Activated CD4-positive, alpha-beta T cell treated with anti-CD3 and anti-CD28 coated beads, Interleukin-2, Interleukin-4, amounts not matched to agents 100 ng/mL and 50 ng/mL, durations not matched to agents 16 hours and 8 hours (primary cell): ENCODE measurements around the gene MVK.

Source experiments
- DNase-seq: peaks from one replicate; pipeline ENCODE4 v3.0.0-alpha.2; 2020; ENCODE audit warnings: low spot score

The MVK gene

GRCh38 chr12:109545826-109546225 is 27.8 kb upstream of the MVK start:
- DNase-seq = no peak

DNA sequence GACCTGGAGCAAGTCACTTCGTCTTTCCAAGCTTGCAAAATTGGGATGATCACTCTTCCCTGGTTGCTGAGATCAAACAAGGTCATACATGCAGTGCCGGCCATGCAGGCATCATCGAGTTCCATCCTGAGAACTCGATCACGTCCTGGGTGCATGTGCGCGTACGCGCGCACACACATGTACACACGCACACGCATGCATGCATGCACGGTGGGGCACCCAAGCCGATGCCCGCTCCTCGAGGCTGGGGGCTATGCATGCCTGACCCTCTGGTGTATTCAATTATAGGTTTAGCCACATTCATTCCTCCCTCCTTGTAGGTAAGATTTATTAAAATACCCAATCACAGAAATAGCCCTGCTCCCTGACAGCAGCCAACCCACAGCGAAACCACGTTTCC is 26.3 kb upstream of the MVK start:
- no peak for DNase-seq

- DNase-seq = no peak
These were observed 25.3 kb upstream of the MVK start for GRCh38 chr12:109548258-109548657.

GRCh38 chr12:109549613-109550270 is 23.9 kb upstream of the MVK start:
- no peak for DNase-seq

DNA sequence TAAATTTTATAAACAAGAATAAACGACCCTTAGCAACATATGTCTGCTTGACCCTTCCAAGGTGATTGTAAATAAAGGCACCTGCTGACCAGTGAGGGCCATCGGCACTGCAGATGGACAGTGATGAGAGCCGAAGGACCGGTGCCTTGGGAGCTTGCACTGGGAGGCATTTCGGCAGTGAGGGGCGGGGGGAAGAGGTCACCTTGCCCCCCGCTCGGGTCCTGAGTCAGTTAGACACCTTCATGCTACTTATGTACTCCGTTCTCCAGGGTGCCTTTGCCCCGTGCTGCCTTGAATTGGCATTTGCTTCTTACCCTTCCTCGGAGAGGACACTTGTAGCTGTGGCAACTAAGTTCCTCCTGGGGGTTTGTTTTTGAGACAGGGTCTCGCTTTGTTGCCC is 23.3 kb upstream of the MVK start:
- no peak for DNase-seq

DNA sequence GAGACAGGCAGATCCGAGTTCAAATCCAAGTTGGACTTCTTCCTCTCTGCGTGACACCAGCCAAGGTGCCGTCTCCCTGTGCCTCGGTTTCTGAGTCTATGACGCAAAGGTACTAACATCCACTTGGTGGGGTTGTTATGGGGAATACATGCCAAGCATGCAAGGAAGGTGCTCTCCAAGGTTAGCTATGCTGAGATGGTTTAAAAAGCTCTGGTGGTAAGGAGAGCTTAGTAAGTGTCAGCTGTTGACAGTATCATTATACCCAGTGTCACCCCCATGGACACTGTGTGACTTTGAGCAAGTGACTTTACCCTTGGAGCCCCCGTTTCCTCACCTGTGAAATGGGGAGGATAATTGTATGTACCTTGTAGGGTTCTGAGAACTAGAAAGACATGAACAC is 22.5 kb upstream of the MVK start:
- DNase-seq = no peak

- DNase-seq = no peak
These were observed 20.6 kb upstream of the MVK start for GRCh38 chr12:109552971-109553370.

GRCh38 chr12:109553483-109553882 is 20.1 kb upstream of the MVK start:
- DNase-seq = no peak

- DNase-seq = no peak
These were observed 19.6 kb upstream of the MVK start for GRCh38 chr12:109553906-109554500.

- no peak for DNase-seq
These were observed 18.8 kb upstream of the MVK start for GRCh38 chr12:109554761-109555160.

GRCh38 chr12:109555431-109556315 is 17.9 kb upstream of the MVK start:
- DNase-seq = no peak

GRCh38 chr12:109557200-109557599 is 16.4 kb upstream of the MVK start:
- no peak for DNase-seq

DNA sequence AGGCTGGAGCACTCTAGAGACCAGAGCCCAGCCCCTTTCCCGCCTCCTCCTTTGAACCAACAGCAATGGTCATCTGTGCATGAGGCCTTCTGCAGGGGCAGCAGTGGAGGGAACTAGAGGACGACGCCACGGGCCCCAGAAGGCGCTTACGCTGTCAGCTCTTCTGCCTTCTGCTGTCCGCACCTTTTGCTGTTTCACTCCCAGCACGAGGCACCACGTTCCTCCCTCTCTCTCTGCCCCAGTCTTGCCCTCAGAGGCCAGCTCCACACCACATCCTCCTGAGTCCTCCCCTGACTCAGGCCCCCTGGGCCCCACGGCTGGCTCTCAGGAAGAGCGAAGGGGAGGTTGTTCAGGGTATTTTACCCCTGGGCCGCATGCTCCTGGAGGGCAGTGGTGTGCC is 15.8 kb upstream of the MVK start:
- no peak for DNase-seq

DNA sequence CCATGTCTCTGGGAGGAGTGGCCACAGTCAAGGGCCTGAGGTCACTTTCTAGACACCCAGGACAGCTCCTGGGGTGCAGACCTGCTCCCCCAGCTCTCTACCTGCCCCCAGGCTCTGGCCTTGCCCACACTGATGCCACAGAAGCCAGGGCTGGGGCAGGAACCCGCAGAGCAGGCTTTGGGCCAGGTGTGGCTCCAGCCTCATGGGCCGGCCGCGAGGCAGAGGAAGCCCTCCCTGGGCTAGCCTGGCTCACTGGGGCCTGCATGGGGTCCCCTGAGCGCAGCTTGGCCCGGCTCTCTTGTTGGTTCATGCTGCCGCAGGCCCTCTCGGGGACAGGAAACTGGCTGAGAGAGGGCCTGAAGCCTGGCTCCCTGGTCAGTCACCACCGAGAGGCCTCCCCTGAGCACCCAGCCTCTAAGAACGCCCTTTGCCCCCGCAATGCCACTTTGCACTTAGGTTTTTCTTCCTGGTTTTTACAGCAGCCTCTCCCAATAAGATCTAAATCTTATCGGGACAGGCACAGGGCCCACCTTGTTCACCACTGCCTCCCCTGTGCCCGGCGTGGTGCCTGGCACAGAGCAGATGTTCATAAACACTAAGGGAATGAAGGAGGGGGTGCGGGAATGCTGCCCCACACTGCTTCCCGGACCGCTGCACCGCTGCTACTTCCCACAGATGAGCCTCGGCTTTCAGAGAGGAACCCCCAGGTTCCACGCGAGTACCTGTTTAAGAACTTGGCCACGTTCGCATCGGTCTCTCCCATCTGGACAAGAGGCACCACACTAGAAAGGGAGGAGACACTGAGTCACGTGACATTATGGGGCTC is 15.0 kb upstream of the MVK start:
- DNase-seq = no peak

- DNase-seq = no peak
These were observed 14.4 kb upstream of the MVK start for GRCh38 chr12:109559200-109559505.

- DNase-seq = no peak
These were observed 14.0 kb upstream of the MVK start for GRCh38 chr12:109559601-109560000.

- DNase-seq = no peak
These were observed 12.5 kb upstream of the MVK start for GRCh38 chr12:109560867-109561710.

- DNase-seq = no peak
These were observed 11.9 kb upstream of the MVK start for GRCh38 chr12:109561711-109562030.

DNA sequence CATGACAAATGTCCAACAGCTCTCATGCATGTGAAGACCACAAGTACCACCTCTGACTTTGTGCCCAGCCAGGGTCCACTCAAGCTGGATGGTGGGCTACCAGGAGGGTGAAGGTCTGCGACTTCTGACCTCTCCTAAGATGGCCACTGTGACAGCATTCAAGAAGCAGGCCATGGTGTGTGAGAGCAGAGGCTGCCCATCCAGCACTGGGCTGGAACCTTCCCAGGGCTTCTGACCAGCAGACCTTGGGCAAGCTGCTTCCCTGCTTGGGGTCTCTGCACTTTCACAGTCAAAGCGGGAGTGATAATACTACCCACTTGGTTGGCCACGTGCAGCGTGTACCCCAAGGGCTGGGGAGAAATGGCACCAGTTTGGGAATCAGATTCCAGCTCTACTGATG is 10.7 kb upstream of the MVK start:
- no peak for DNase-seq

GRCh38 chr12:109563291-109564284 is 10.0 kb upstream of the MVK start:
- no peak for DNase-seq

DNA sequence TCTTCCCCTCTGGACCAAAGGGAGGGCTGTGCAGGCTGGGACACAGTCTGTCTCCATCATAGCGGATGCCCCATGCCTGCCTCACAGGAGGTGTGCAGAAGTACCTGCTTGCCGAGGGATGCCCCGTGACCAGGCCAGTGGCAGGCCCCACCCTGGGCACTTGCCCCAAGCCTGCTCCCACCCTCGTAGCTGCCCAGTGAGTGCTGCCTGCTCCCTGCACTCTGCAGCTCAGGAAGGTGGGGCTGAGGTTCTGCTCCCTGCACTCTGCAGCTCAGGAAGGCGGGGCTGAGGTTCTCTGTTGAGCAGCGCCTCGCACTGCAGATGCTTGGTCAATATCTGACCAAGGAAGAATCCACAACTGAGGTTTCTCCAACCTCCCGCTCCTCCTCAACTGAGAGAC is 7.2 kb upstream of the MVK start:
- no peak for DNase-seq
